H1 (cell line): Measurements from ENCODE around the gene KISS1R. TPM values are rescaled to one million over a fixed set of nuclear protein-coding genes. Genes with fewer than 3 reads are reported as not detected.

Experiments used
- CTCF ChIA-PET: fragments of 300-600 bp; sonication (Branson Sonifier 250); formaldehyde crosslinking; loops from one replicate; lab custom pipeline; 2021; ENCODE audit not compliant: partially characterized antibody; lab: Charles Lee
- POLR2A ChIA-PET: fragments of 300-600 bp; sonication (Branson Sonifier 250); formaldehyde crosslinking; loops from one replicate; lab custom pipeline; 2021; ENCODE audit warnings: inconsistent platforms; ENCODE audit not compliant: partially characterized antibody; lab: Charles Lee
- DNase-seq, 2 experiments: peaks; one replicate each; pipeline versions ENCODE4 v3.0.0 to v3.0.0-alpha.2; 2010 to 2022; ENCODE audit warnings: low spot score in 2 of 2, low read depth in 1 of 2, mixed read lengths in 1 of 2
- FAIRE-seq: peaks from 2 replicates; lab custom pipeline; 2011; peaks lifted over from hg19 to GRCh38; lab: Jason Lieb, UNC
- H2AFZ ChIP-seq: 2 replicates; pipeline ENCODE4 v1.8.1; 2012; ENCODE audit warnings: low read length, inconsistent platforms
- H2AK5ac ChIP-seq: 2 replicates; pipeline ENCODE4 v1.6.1; 2013; ENCODE audit warnings: low read depth, low read length
- H2BK120ac ChIP-seq: replicated peaks from 2 replicates; pipeline ENCODE3; 2013; ENCODE audit warnings: low read depth, low read length, inconsistent platforms
- H2BK12ac ChIP-seq: 2 replicates; pipeline ENCODE4 v1.6.1; 2013; ENCODE audit warnings: low read depth, low read length
- H2BK15ac ChIP-seq: 2 replicates; pipeline ENCODE4 v1.6.1; 2013; ENCODE audit warnings: low read length
- H2BK20ac ChIP-seq: 2 replicates; pipeline ENCODE4 v1.6.1; 2013; ENCODE audit warnings: low read length
- H2BK5ac ChIP-seq: 2 replicates; pipeline ENCODE4 v1.6.1; 2013; ENCODE audit warnings: low read depth, low read length
- H3K14ac ChIP-seq: 2 replicates; pipeline ENCODE4 v1.6.1; 2013; ENCODE audit warnings: inconsistent platforms; ENCODE audit not compliant: insufficient read length
- H3K18ac ChIP-seq: 2 replicates; pipeline ENCODE4 v1.6.1; 2013; ENCODE audit warnings: low read length; ENCODE audit errors: extremely low read depth
- H3K23ac ChIP-seq: 2 replicates; pipeline ENCODE4 v1.6.1; 2013; ENCODE audit warnings: inconsistent platforms; ENCODE audit not compliant: insufficient read length
- H3K23me2 ChIP-seq: 2 replicates; pipeline ENCODE4 v1.6.1; 2013; ENCODE audit warnings: low read depth, low read length
- H3K27ac ChIP-seq: 2 replicates; pipeline ENCODE4 v1.6.1; 2011; ENCODE audit warnings: low read depth, low read length, inconsistent platforms
- H3K27me3 ChIP-seq, 4 experiments: replicated peaks in 1 of 4; 1 replicate in 1 of 4; 2 replicates in 3 of 4; pipeline versions ENCODE4 v1.6.1 to v1.8.1; 2011 to 2013; ENCODE audit warnings: low read length in 3 of 4, mild to moderate bottlenecking in 3 of 4, inconsistent platforms in 2 of 4, mixed read lengths in 2 of 4, moderate library complexity in 1 of 4; ENCODE audit not compliant: control insufficient read depth in 3 of 4, insufficient read depth in 3 of 4; ENCODE audit errors: extremely low read depth in 1 of 4
- H3K36me3 ChIP-seq, 4 experiments: 2 replicates each; pipeline versions ENCODE4 v1.6.1 to v1.8.1; 2011 to 2013; ENCODE audit warnings: mild to moderate bottlenecking in 4 of 4, low read length in 3 of 4, moderate library complexity in 2 of 4, control low read depth in 1 of 4, inconsistent platforms in 1 of 4; ENCODE audit not compliant: insufficient read depth in 4 of 4, control insufficient read depth in 2 of 4
- H3K4ac ChIP-seq: replicated peaks from 2 replicates; pipeline ENCODE3; 2013; ENCODE audit warnings: low read length, low read depth, mixed read lengths, inconsistent platforms; ENCODE audit not compliant: insufficient read length
- H3K4me1 ChIP-seq, 4 experiments: replicated peaks in 1 of 4; 1 replicate in 1 of 4; 2 replicates in 3 of 4; pipeline versions ENCODE4 v1.6.1 to v1.8.1; 2011 to 2013; ENCODE audit warnings: low read length in 3 of 4, inconsistent platforms in 2 of 4, mixed read lengths in 1 of 4; ENCODE audit not compliant: insufficient read depth in 4 of 4, control insufficient read depth in 3 of 4
- H3K4me2 ChIP-seq, 2 experiments: 2 replicates each; pipeline versions ENCODE4 v1.6.1 to v1.8.1; 2011 to 2013; ENCODE audit warnings: low read depth in 2 of 2, low read length in 2 of 2, control low read depth in 1 of 2, inconsistent platforms in 1 of 2, mild to moderate bottlenecking in 1 of 2; ENCODE audit not compliant: insufficient read depth in 1 of 2
- H3K4me3 ChIP-seq, 4 experiments: fragments of 200-600, 300-600 bp in 1 of 4; sonication (generic), shearing (Covaris generic), sonication (Bioruptor Twin) in 1 of 4; 2 replicates each; pipeline versions ENCODE4 v1.5.1 to v1.8.1; 2011 to 2016; ENCODE audit warnings: low read length in 4 of 4, low read depth in 3 of 4, control low read depth in 2 of 4, inconsistent platforms in 2 of 4, mild to moderate bottlenecking in 2 of 4, mixed read lengths in 1 of 4, moderate library complexity in 1 of 4; ENCODE audit not compliant: insufficient read depth in 2 of 4; ENCODE audit errors: extremely low read depth in 1 of 4
- H3K56ac ChIP-seq: replicated peaks from 2 replicates; pipeline ENCODE3; 2013; ENCODE audit warnings: low read depth, mild to moderate bottlenecking, mixed read lengths, low read length, inconsistent platforms; ENCODE audit not compliant: insufficient read length
- H3K79me1 ChIP-seq: 2 replicates; pipeline ENCODE4 v1.6.1; 2013; ENCODE audit warnings: low read depth, low read length, control low read depth
- H3K79me2 ChIP-seq, 2 experiments: 2 replicates each; pipeline versions ENCODE4 v1.6.1 to v1.8.1; 2012 to 2013; ENCODE audit warnings: low read length in 2 of 2, mild to moderate bottlenecking in 2 of 2, inconsistent platforms in 1 of 2; ENCODE audit not compliant: insufficient read depth in 2 of 2, control insufficient read depth in 1 of 2
- H3K9ac ChIP-seq, 4 experiments: replicated peaks in 1 of 4; 1 replicate in 1 of 4; 2 replicates in 3 of 4; pipeline versions ENCODE4 v1.6.1 to v1.8.1; 2011 to 2013; ENCODE audit warnings: low read depth in 3 of 4, low read length in 3 of 4, control low read depth in 2 of 4, mild to moderate bottlenecking in 2 of 4, moderate library complexity in 2 of 4, inconsistent platforms in 1 of 4; ENCODE audit errors: extremely low read depth in 1 of 4
- H3K9me3 ChIP-seq, 2 experiments: 2 replicates each; pipeline versions ENCODE4 v1.6.1 to v1.8.1; 2012 to 2013; ENCODE audit warnings: mild to moderate bottlenecking in 2 of 2, moderate library complexity in 2 of 2, control low read depth in 1 of 2, inconsistent platforms in 1 of 2, low read depth in 1 of 2, low read length in 1 of 2, mixed read lengths in 1 of 2; ENCODE audit not compliant: insufficient read depth in 2 of 2
- H4K20me1 ChIP-seq, 2 experiments: replicated peaks in 1 of 2; 2 replicates each; pipeline versions ENCODE3 to v1.8.1; 2011 to 2013; ENCODE audit warnings: inconsistent platforms in 2 of 2, low read length in 2 of 2, mild to moderate bottlenecking in 1 of 2; ENCODE audit not compliant: insufficient read depth in 2 of 2, control insufficient read depth in 1 of 2
- H4K5ac ChIP-seq: 2 replicates; pipeline ENCODE4 v1.6.1; 2013; ENCODE audit warnings: low read length, low read depth, mixed read lengths, inconsistent platforms; ENCODE audit not compliant: insufficient read length
- H4K8ac ChIP-seq: 2 replicates; pipeline ENCODE4 v1.8.0; 2013; ENCODE audit warnings: mild to moderate bottlenecking, moderate library complexity, low read length, inconsistent platforms; ENCODE audit not compliant: insufficient read depth; ENCODE audit errors: extremely low read depth
- H4K91ac ChIP-seq: replicated peaks from 2 replicates; pipeline ENCODE3; 2013; ENCODE audit warnings: low read length, mixed read lengths, inconsistent platforms; ENCODE audit not compliant: insufficient read length
- BACH1 ChIP-seq: IDR thresholded peaks from 2 replicates; pipeline ENCODE4 v1.6.1; 2012; ENCODE audit warnings: low read length, improper control_type of control experiment
- CREB1 ChIP-seq: IDR thresholded peaks from 2 replicates; pipeline ENCODE4 v1.6.1; 2012; ENCODE audit warnings: inconsistent platforms
- E2F6 ChIP-seq: IDR thresholded peaks from 2 replicates; pipeline ENCODE4 v1.6.1; 2012; ENCODE audit warnings: inconsistent platforms
- FOSL1 ChIP-seq: IDR thresholded peaks from 2 replicates; pipeline ENCODE4 v1.6.1; 2011; ENCODE audit warnings: mild to moderate bottlenecking, low read depth, low read length, moderate library complexity; ENCODE audit not compliant: insufficient read depth
- KDM5A ChIP-seq: fragments of 200-600 bp; IDR thresholded peaks from 2 replicates; pipeline ENCODE4 v1.7.1; 2012; ENCODE audit warnings: mild to moderate bottlenecking, low read length, inconsistent platforms, mixed read lengths
- RXRA ChIP-seq: IDR thresholded peaks from 2 replicates; pipeline ENCODE4 v1.6.1; 2011; ENCODE audit warnings: low read depth, mild to moderate bottlenecking, low read length, moderate library complexity; ENCODE audit not compliant: insufficient read depth
- SIN3A ChIP-seq, 2 experiments: IDR thresholded peaks in 1 of 2; conservative IDR thresholded peaks in 1 of 2; 2 replicates each; pipeline ENCODE4 v1.6.1; 2011 to 2012; ENCODE audit warnings: low read length in 2 of 2, improper control_type of control experiment in 1 of 2, low read depth in 1 of 2, mild to moderate bottlenecking in 1 of 2
- SP2 ChIP-seq: IDR thresholded peaks from 2 replicates; pipeline ENCODE4 v1.6.1; 2012; ENCODE audit warnings: mild to moderate bottlenecking, low read length, inconsistent platforms
- SP4 ChIP-seq: IDR thresholded peaks from 2 replicates; pipeline ENCODE4 v1.6.1; 2012; ENCODE audit warnings: low read length, inconsistent platforms
- WGBS, 2 experiments: shearing (Covaris generic) in 1 of 2; methylation state at CpG; one replicate each; pipeline versions ENCODE4 v1.1.6 to v1.1.7; 2013 to 2015; ENCODE audit warnings: low lambda C conversion rate in 2 of 2, mixed read lengths in 2 of 2, inconsistent platforms in 1 of 2, low coverage in 1 of 2, missing lambda C conversion rate in 1 of 2; ENCODE audit not compliant: insufficient replicate concordance in 2 of 2, insufficient coverage in 1 of 2, insufficient read length in 1 of 2; ENCODE audit errors: extremely low coverage in 1 of 2, missing lambda C conversion rate in 1 of 2; 5-methylcytosine and 5-hydroxymethylcytosine counted together
- polyA plus RNA-seq, 7 experiments: library from polyadenylated mRNA; depleted of rRNA in 3 of 7; stranded (reverse) in 5 of 7; unstranded in 2 of 7; fragments of >200 nt in 5 of 7; fragments of 200-250 nt in 2 of 7; gene quantifications; 1 replicate in 5 of 7; 2 replicates in 1 of 7; 4 replicates in 1 of 7; pipeline versions ENCODE4 v1.2.1 to v1.2.3, GENCODE V29; 2011 to 2013; ENCODE audit warnings: missing spikeins in 2 of 7, mixed read lengths in 2 of 7
- total RNA-seq: library from RNA; stranded (reverse); fragmentation: NEBNext Ultra II Directional; extraction: Animal tissue kit (Norgen Biotek cat#: 25700); gene quantifications from 2 replicates; pipeline ENCODE4 v1.2.1, GENCODE V29; 2021

KISS1R gene
- total and polyA plus RNA-seq, 2 of the 8 experiments (the other 6 are each of a cell fraction or from before 2014, with no cell fraction given): 2.3 to 2.7 TPM

- Histone ChIP-seq H3K23ac (no peak overlapping the region), H3K9me3 (no peaks in the 10 kb centered on the region), H2BK20ac (no peak overlapping the region), H2AFZ (no peak overlapping the region; the same call in 1 of the 2 replicates), H3K14ac (no peak overlapping the region), H3K4me3 (peak overlapping the region; percentile 46 to 97 (median 68)), H4K5ac (peak overlapping the region; percentile 78), H3K9ac (peak overlapping the region in 2 of 4 experiments; percentile 26 to 49; a peak in 2 of 7 replicates), H3K4me2 (peak overlapping the region; percentile 62 to 84), H3K18ac (peak overlapping the region; percentile 9; the same call in 1 of the 2 replicates), H4K91ac (peak overlapping the region; percentile 75), H3K4ac (peak overlapping the region; percentile 8), H2BK12ac (peak overlapping the region; percentile 82; the same call in 1 of the 2 replicates), H2BK120ac (no peak overlapping the region), H3K56ac (peak overlapping the region; percentile 32), H3K79me1 (peaks cover 6% of the 10 kb centered on the region; the same call in 1 of the 2 replicates), H3K4me1 (peaks cover 2 to 15% (median 8%) of the 10 kb centered on the region in 4 experiments), H2AK5ac (no peak overlapping the region), H3K27me3 (peaks cover 17 to 19% (median 19%) of the 10 kb centered on the region in 4 experiments), H3K27ac (peak overlapping the region; percentile 14; the same call in 1 of the 2 replicates), H4K8ac (peak overlapping the region; percentile 38), H2BK15ac (no peak overlapping the region), H4K20me1 (peaks cover 0 to 11% of the 10 kb centered on the region in 2 experiments), H2BK5ac (peak overlapping the region; percentile 61; the same call in 1 of the 2 replicates), H3K23me2 (peaks cover 12% of the 10 kb centered on the region), H3K36me3 (peaks cover 0 to 5% (median under 1%) of the 10 kb centered on the region in 4 experiments; a peak in 2 of 8 replicates), H3K79me2 (peaks cover 0 to 19% of the 10 kb centered on the region in 2 experiments; a peak in 2 of 4 replicates)
- peak in 1 of 2 experiments; percentile 67 for DNase-seq
- POLR2A ChIA-PET: interaction anchor here (0.8 to 3.3 kb wide), 8 partner anchors 11 to 102 kb away, joined by 3 to 16 read pairs (median 4); partner anchors contain the start of genes CNN2, MED16, RNU6-9 and WDR18
- CTCF ChIA-PET: interaction anchor here (1.1 to 4.6 kb wide), 8 partner anchors 14 to 98 kb away, joined by 3 to 113 read pairs (median 14); partner anchors contain the start of gene WDR18
- no peak for FAIRE-seq
- 9% methylated on average over 19 of the region's 31 CpGs; no CpG with 5 or more reads in 1 of the 2 experiments for WGBS, 2 experiments
- TF ChIP-seq E2F6 (peak; percentile 86), KDM5A (no peak), SP4 (no peak), CREB1 (no peak), FOSL1 (no peak), BACH1 (no peak), RXRA (no peak), SIN3A (conservative IDR thresholded peaks at IDR 0.05 in 1 of 2, IDR thresholded peaks at IDR 0.05 in 1 of 2; ENCODE audit: low read depth in 1 of 2, low read length in 2 of 2) (no peak), SP2 (no peak)
These were observed 7.5 kb downstream of the KISS1R start for GRCh38 chr19:924553-925086.
